Measurements from ENCODE around the gene DSCAM.

DNA sequence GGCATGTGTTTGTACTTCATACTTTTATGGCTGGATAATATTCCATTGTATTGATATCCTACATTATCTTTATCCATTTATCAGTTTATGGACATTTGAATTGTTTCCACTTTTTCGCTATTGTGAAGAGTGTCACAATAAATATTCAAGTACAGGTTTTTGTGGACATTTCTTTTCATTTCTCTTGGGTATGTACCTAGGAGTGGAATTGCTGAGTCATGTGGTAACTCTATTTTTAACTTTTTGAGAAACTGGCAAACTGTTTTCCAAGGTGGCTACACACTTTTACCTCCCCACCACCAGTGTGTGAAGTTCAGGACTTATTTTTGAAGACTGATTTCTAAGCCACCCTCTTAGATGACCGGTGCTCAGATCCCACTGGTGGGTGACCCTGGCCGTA lies 39.0 kb upstream of the DSCAM start:
- TF ChIP-seq, protein P1, sequence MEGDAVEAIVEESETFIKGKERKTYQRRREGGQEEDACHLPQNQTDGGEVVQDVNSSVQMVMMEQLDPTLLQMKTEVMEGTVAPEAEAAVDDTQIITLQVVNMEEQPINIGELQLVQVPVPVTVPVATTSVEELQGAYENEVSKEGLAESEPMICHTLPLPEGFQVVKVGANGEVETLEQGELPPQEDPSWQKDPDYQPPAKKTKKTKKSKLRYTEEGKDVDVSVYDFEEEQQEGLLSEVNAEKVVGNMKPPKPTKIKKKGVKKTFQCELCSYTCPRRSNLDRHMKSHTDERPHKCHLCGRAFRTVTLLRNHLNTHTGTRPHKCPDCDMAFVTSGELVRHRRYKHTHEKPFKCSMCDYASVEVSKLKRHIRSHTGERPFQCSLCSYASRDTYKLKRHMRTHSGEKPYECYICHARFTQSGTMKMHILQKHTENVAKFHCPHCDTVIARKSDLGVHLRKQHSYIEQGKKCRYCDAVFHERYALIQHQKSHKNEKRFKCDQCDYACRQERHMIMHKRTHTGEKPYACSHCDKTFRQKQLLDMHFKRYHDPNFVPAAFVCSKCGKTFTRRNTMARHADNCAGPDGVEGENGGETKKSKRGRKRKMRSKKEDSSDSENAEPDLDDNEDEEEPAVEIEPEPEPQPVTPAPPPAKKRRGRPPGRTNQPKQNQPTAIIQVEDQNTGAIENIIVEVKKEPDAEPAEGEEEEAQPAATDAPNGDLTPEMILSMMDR (IDR thresholded peaks at IDR 0.05 in 4 of 5, conservative IDR thresholded peaks at IDR 0.05 in 1 of 5), result no peak
- no peak for TF ChIP-seq POLR2A (IDR thresholded peaks at IDR 0.05)
